Esophagus squamous epithelium (tissue), 5 donors: ENCODE data around the gene SHLD1. TPM values are rescaled to one million over a fixed set of nuclear protein-coding genes. Genes with fewer than 3 reads are reported as not detected.

Experiments used
- DNase-seq: peaks from one replicate; lab custom pipeline; 2025; lab: John Stamatoyannopoulos, UW
- H3K27ac ChIP-seq, 4 donors: fragments of 200-600 bp; sonication (generic); one replicate each; pipeline ENCODE4 v1.5.1; 2016 to 2019; ENCODE audit warnings: mild to moderate bottlenecking in 1 of 4
- H3K27me3 ChIP-seq, 4 donors: fragments of 200-600 bp; sonication (generic); 1 replicate in 3 of 4; 2 replicates in 1 of 4; pipeline versions ENCODE4 v1.5.1 to v1.6.0; 2017 to 2021; ENCODE audit warnings: antibody characterized with exemption in 1 of 4
- H3K36me3 ChIP-seq, 3 donors: fragments of 200-600 bp; sonication (generic); one replicate each; pipeline ENCODE4 v1.5.1; 2016 to 2019
- H3K4me1 ChIP-seq, 3 donors: fragments of 200-600 bp; sonication (generic); one replicate each; pipeline ENCODE4 v1.5.1; 2017 to 2019
- H3K4me3 ChIP-seq, 4 donors: fragments of 200-600 bp; sonication (generic); 1 replicate in 3 of 4; 2 replicates in 1 of 4; pipeline ENCODE4 v1.5.1; 2016 to 2019; ENCODE audit warnings: mild to moderate bottlenecking in 2 of 4, moderate library complexity in 1 of 4
- H3K9me3 ChIP-seq, 3 donors: fragments of 200-600 bp; sonication (generic); one replicate each; pipeline ENCODE4 v1.5.1; 2016 to 2019
- POLR2A ChIP-seq, 4 donors: fragments of 450-650 bp; IDR thresholded peaks; one replicate each; pipeline ENCODE4 v1.6.1; 2017; ENCODE audit warnings: antibody characterized with exemption in 4 of 4, mild to moderate bottlenecking in 4 of 4, moderate library complexity in 3 of 4
- WGBS, 2 donors: methylation state at CpG; one replicate each; pipeline ENCODE4 v1.1.5; 2018; 5-methylcytosine and 5-hydroxymethylcytosine counted together
- intact Hi-C: fragments of 100-400 bp; cut with DNase I; formaldehyde crosslinking; loops from one replicate; pipeline ENCODE4 v1.15.0; 2022
- total RNA-seq, 4 donors: library from RNA; depleted of rRNA; stranded (reverse); fragments of >200 nt; gene quantifications; one replicate each; pipeline ENCODE4 v1.1.0, GENCODE V29; 2016
- TF ChIP-seq, protein P1 (sequence below), 6 experiments: fragments of 450-650 bp in 4 of 6; fragments of 200-600 bp in 2 of 6; sonication (generic) in 2 of 6; IDR thresholded peaks; one replicate each; pipeline ENCODE4 v1.5.1; 2016 to 2019; ENCODE audit warnings: antibody characterized with exemption in 6 of 6, mild to moderate bottlenecking in 4 of 6, moderate library complexity in 4 of 6
- donor health status: DM: yes; HTN: yes; CAD: no.

SHLD1 gene
- total RNA-seq, 4 donors from 2014 or later: 1.2 to 3.6 (median 2.0) TPM

- no peak overlapping the region for H3K4me3 ChIP-seq
- 62 to 65% methylated on average over 3 to 5 of the region's 5 CpGs for WGBS, 2 donors
- H3K27me3 ChIP-seq: no peaks in the 10 kb centered on the region
- TF ChIP-seq, protein P1, sequence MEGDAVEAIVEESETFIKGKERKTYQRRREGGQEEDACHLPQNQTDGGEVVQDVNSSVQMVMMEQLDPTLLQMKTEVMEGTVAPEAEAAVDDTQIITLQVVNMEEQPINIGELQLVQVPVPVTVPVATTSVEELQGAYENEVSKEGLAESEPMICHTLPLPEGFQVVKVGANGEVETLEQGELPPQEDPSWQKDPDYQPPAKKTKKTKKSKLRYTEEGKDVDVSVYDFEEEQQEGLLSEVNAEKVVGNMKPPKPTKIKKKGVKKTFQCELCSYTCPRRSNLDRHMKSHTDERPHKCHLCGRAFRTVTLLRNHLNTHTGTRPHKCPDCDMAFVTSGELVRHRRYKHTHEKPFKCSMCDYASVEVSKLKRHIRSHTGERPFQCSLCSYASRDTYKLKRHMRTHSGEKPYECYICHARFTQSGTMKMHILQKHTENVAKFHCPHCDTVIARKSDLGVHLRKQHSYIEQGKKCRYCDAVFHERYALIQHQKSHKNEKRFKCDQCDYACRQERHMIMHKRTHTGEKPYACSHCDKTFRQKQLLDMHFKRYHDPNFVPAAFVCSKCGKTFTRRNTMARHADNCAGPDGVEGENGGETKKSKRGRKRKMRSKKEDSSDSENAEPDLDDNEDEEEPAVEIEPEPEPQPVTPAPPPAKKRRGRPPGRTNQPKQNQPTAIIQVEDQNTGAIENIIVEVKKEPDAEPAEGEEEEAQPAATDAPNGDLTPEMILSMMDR (IDR thresholded peaks at IDR 0.05): no peak
- no peak for TF ChIP-seq POLR2A (IDR thresholded peaks at IDR 0.05)
- no peaks in the 10 kb centered on the region for H3K9me3 ChIP-seq
- peaks cover 0 to 14% (median 0%) of the 10 kb centered on the region in 3 donors for H3K4me1 ChIP-seq
- intact Hi-C loops: no loop called here
- no peak overlapping the region for H3K27ac ChIP-seq
- no peaks in the 10 kb centered on the region for H3K36me3 ChIP-seq
- DNase-seq: no peak
Observed at GRCh38 chr20:5727018-5727515, 23.1 kb upstream of the SHLD1 start.

GRCh38 chr20:5729348-5729747, 20.9 kb upstream of the SHLD1 start:
- Histone ChIP-seq H3K27me3 (no peaks in the 10 kb centered on the region), H3K9me3 (no peaks in the 10 kb centered on the region), H3K27ac (peak overlapping the region in 1 of 4 donors; percentile 13), H3K36me3 (no peaks in the 10 kb centered on the region), H3K4me3 (no peak overlapping the region), H3K4me1 (peaks cover 0 to 15% (median 0%) of the 10 kb centered on the region in 3 donors)
- intact Hi-C loops: no loop called here
- 51 to 54% methylated on average over 2 of the region's 2 CpGs for WGBS, 2 donors
- TF ChIP-seq, protein P1 (IDR thresholded peaks at IDR 0.05): no peak
- no peak for TF ChIP-seq POLR2A (IDR thresholded peaks at IDR 0.05)
- no peak for DNase-seq

- intact Hi-C loops: no loop called here
- no peak for DNase-seq
- Histone ChIP-seq H3K9me3 (no peaks in the 10 kb centered on the region), H3K27ac (peak overlapping the region in 2 of 4 donors; percentile 13 to 62), H3K36me3 (no peaks in the 10 kb centered on the region), H3K27me3 (no peaks in the 10 kb centered on the region), H3K4me1 (peaks cover 0 to 7% (median 0%) of the 10 kb centered on the region in 3 donors), H3K4me3 (no peak overlapping the region)
- TF ChIP-seq, protein P1 (IDR thresholded peaks at IDR 0.05): no peak
- no peak for TF ChIP-seq POLR2A (IDR thresholded peaks at IDR 0.05)
- WGBS, 2 donors: 72 to 88% methylated on average over 2 of the region's 2 CpGs
Observed at GRCh38 chr20:5730131-5730530, 20.1 kb upstream of the SHLD1 start.

- Histone ChIP-seq H3K4me3 (no peak overlapping the region), H3K27me3 (no peaks in the 10 kb centered on the region), H3K9me3 (no peaks in the 10 kb centered on the region), H3K36me3 (no peaks in the 10 kb centered on the region), H3K27ac (peak overlapping the region; percentile 24 to 77 (median 66)), H3K4me1 (peaks cover 0 to 15% (median 6%) of the 10 kb centered on the region in 3 donors)
- 60 to 75% methylated on average over 6 of the region's 6 CpGs for WGBS, 2 donors
- TF ChIP-seq, protein P1 (IDR thresholded peaks at IDR 0.05): no peak
- TF ChIP-seq POLR2A (IDR thresholded peaks at IDR 0.05): no peak
- no peak for DNase-seq
- intact Hi-C loops: no loop called here
Observed at GRCh38 chr20:5731753-5732366, 18.3 kb upstream of the SHLD1 start.

- no peak overlapping the region for H3K27ac ChIP-seq
- no peaks in the 10 kb centered on the region for H3K27me3 ChIP-seq
- intact Hi-C loops: no loop called here
- no peaks in the 10 kb centered on the region for H3K36me3 ChIP-seq
- no peak for TF ChIP-seq POLR2A (IDR thresholded peaks at IDR 0.05)
- TF ChIP-seq, protein P1 (IDR thresholded peaks at IDR 0.05): no peak
- no peak overlapping the region for H3K4me3 ChIP-seq
- WGBS, 2 donors: 61 to 68% methylated on average over 1 of the region's 1 CpG
- H3K9me3 ChIP-seq: no peaks in the 10 kb centered on the region
- no peak for DNase-seq
- H3K4me1 ChIP-seq: peaks cover 4 to 27% (median 14%) of the 10 kb centered on the region in 3 donors
Observed at GRCh38 chr20:5734602-5735001, 15.6 kb upstream of the SHLD1 start.
